Measurements from ENCODE around the gene AOAH.

GRCh38 chr7:36747280-36748016, 23.2 kb upstream of the AOAH start:
- TF ChIP-seq CTCF (IDR thresholded peaks at IDR 0.05) (no peak), EP300 (IDR thresholded peaks at IDR 0.05) (no peak)
